ENCODE measurements around the gene ATXN7L1.

The ATXN7L1 gene

DNA sequence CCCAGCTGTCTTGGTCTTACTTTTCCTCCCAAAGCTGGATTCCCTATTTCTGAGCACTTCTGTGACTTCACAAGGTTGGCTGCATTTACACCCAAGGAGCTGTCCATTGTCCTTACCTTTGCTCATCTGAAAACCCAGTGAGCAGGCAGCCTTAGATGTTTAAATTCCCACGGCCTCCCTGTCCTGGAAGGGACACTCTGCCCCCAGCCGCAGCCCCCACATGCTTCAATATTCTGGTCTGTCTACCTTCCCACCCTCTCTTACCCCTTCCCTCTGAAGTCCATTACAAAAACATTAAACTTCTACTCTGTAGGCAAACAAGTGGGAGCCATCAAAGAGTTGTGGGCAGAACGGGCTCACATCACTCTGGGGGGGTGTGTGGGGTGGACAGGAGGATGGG lies 221.3 kb downstream of the ATXN7L1 start:
- H3K27me3 Mint-ChIP-seq (ENCODE audit: low read depth, poor library complexity), result peaks cover 3% of the 10 kb centered on the region
- H3K9me3 Mint-ChIP-seq, result no peaks in the 10 kb centered on the region
- TF ChIP-seq, protein P1, sequence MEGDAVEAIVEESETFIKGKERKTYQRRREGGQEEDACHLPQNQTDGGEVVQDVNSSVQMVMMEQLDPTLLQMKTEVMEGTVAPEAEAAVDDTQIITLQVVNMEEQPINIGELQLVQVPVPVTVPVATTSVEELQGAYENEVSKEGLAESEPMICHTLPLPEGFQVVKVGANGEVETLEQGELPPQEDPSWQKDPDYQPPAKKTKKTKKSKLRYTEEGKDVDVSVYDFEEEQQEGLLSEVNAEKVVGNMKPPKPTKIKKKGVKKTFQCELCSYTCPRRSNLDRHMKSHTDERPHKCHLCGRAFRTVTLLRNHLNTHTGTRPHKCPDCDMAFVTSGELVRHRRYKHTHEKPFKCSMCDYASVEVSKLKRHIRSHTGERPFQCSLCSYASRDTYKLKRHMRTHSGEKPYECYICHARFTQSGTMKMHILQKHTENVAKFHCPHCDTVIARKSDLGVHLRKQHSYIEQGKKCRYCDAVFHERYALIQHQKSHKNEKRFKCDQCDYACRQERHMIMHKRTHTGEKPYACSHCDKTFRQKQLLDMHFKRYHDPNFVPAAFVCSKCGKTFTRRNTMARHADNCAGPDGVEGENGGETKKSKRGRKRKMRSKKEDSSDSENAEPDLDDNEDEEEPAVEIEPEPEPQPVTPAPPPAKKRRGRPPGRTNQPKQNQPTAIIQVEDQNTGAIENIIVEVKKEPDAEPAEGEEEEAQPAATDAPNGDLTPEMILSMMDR (IDR thresholded peaks at IDR 0.05), result no peak
- H3K4me3 Mint-ChIP-seq, result no peak overlapping the region
- peak overlapping the region; percentile 98 for H3K27ac Mint-ChIP-seq
- peak; percentile 66 for DNase-seq
- peaks cover 39% of the 10 kb centered on the region for H3K4me1 Mint-ChIP-seq
- peaks cover 15% of the 10 kb centered on the region for H3K36me3 Mint-ChIP-seq (ENCODE audit: low read depth)

DNA sequence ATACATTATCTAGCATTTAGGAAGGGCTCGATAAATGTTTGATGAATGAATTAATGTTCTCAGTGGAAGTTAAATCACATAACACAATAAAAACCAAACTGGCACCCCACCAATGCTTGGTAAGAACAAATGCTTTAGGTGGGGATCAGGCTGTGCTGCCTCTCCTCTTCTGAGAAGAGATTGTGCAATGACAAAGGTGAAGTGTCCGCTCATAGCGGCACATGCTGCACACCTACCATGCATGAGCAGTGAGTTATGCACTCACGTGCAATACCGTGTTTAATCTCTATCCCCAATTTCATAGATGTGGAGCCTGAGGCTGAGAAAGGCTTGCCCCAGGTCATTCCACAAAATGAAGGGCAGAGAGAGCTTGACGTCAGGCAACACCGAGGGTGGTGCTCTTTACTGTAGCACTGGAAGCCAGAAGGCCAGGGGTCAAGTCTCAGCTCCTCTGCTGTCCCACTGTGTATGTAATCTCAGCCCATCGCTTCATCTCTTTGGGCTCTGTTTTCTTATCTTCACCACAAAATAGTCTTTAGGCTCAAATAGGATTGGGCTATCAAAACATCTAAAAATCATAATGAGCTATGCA lies 222.2 kb downstream of the ATXN7L1 start:
- H3K4me1 Mint-ChIP-seq, result peaks cover 43% of the 10 kb centered on the region
- DNase-seq, result no peak
- H3K36me3 Mint-ChIP-seq (ENCODE audit: low read depth), result peaks cover 6% of the 10 kb centered on the region
- H3K9me3 Mint-ChIP-seq, result no peaks in the 10 kb centered on the region
- TF ChIP-seq, protein P1 (IDR thresholded peaks at IDR 0.05), result no peak
- peaks cover 3% of the 10 kb centered on the region for H3K27me3 Mint-ChIP-seq (ENCODE audit: low read depth, poor library complexity)
- no peak overlapping the region for H3K27ac Mint-ChIP-seq
- H3K4me3 Mint-ChIP-seq, result no peak overlapping the region

DNA sequence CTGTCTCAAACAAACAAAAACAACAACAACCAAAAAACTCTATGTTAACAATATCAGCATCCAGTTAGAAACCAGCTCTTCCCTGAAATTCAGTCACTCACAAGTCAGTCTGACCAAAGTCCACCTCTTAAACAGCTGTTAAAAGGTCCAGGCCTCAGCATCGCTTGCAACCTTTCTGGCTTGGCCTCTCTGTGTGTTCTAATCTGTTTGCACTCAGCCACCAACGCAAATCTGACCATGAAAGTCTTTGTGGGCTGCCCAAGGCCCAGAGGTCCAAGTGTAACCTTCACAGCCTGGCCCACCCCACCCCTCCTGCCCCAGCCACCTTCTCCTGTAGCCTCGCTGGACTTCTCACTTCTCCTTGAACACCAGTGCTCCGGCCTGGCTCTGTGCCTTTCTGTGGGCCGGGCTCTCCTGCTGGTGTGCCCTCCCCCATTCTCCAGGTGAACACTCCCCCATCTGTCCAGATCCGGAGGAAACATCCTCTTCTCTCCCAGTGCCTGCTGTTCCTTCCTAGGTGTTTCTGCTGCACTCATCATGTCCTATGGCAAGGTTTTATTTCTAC lies 222.9 kb downstream of the ATXN7L1 start:
- peaks cover 4% of the 10 kb centered on the region for H3K36me3 Mint-ChIP-seq (ENCODE audit: low read depth)
- no peaks in the 10 kb centered on the region for H3K9me3 Mint-ChIP-seq
- no peak for DNase-seq
- no peak overlapping the region for H3K4me3 Mint-ChIP-seq
- H3K27ac Mint-ChIP-seq, result no peak overlapping the region
- TF ChIP-seq, protein P1 (IDR thresholded peaks at IDR 0.05), result no peak
- H3K4me1 Mint-ChIP-seq, result peaks cover 50% of the 10 kb centered on the region
- peaks cover 3% of the 10 kb centered on the region for H3K27me3 Mint-ChIP-seq (ENCODE audit: low read depth, poor library complexity)

DNA sequence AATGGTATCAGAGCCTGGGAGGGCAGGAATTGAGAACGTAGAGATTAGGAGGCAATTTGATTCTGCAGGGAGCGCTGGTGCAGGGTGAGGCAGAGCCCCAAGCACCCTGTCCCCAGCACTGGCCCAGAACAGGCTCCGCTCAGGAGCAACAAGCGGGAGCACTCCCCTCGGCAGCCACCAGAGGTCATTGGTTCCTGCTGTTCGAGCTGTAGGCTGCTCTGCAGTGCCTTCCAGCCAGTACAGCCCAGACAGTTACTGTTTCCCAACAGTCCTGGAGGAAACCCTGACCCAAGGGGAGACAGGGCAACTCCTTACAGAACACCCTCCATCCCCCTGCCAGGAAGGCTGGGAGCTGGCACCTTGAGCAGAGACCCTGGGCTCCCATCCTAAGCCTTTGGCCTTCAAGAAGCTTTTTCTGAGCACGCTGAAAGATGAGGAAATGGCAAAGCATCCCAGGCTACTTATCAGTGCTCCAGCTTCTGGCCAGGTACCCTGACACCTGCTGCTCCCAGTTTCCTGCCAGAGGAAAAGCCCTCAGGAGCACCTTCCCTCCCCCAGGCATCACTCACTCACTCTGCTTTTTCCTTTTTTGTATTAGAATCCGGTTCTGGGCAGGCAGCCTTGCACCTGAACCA lies 223.9 kb downstream of the ATXN7L1 start:
- peaks cover 59% of the 10 kb centered on the region for H3K4me1 Mint-ChIP-seq
- no peak overlapping the region for H3K4me3 Mint-ChIP-seq
- peaks cover 4% of the 10 kb centered on the region for H3K36me3 Mint-ChIP-seq (ENCODE audit: low read depth)
- peak; percentile 86 for DNase-seq
- no peaks in the 10 kb centered on the region for H3K9me3 Mint-ChIP-seq
- H3K27ac Mint-ChIP-seq, result no peak overlapping the region
- TF ChIP-seq, protein P1 (IDR thresholded peaks at IDR 0.05), result peak; percentile 91
- H3K27me3 Mint-ChIP-seq (ENCODE audit: low read depth, poor library complexity), result peaks cover 3% of the 10 kb centered on the region

DNA sequence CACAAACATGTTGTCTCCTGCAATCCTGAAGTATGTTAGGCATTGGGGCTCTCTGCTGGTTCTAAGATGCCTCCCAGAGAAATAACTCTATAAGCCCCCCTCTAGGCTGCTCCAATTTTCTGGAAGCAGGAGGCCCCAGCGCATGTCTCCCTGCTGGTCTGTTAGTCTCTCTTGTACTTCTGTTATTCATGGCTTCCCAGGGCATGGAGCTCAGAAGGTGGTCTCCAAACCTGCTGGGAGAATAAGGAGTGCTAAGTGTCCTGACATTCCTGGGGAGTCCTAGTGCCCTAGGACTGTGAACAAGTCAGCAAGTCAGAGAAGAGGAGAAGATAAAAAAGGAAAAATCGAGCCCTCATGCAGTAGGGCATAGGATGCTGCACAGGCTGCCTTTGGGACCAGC lies 224.6 kb downstream of the ATXN7L1 start:
- H3K27me3 Mint-ChIP-seq (ENCODE audit: low read depth, poor library complexity), result peaks cover 3% of the 10 kb centered on the region
- H3K36me3 Mint-ChIP-seq (ENCODE audit: low read depth), result peaks cover under 1% of the 10 kb centered on the region
- H3K27ac Mint-ChIP-seq, result no peak overlapping the region
- TF ChIP-seq, protein P1 (IDR thresholded peaks at IDR 0.05), result no peak
- peaks cover 55% of the 10 kb centered on the region for H3K4me1 Mint-ChIP-seq
- no peaks in the 10 kb centered on the region for H3K9me3 Mint-ChIP-seq
- no peak for DNase-seq
- no peak overlapping the region for H3K4me3 Mint-ChIP-seq

Data from nephron progenitor cell (in vitro differentiated cells).